Fibroblast of lung (primary cell): Measurements from ENCODE around the gene VPS54. TPM values are rescaled to one million over a fixed set of nuclear protein-coding genes. Genes with fewer than 3 reads are reported as not detected.

Source experiments
- DNase-seq, 2 donors: peaks; one replicate each; pipeline versions ENCODE4 v3.0.0 to v3.0.0-alpha.2; 2010; ENCODE audit warnings: low read depth in 2 of 2
- H2AFZ ChIP-seq: 2 replicates; pipeline ENCODE4 v1.5.1; 2012; ENCODE audit warnings: low read length, control low read depth, inconsistent platforms
- H3K27ac ChIP-seq: 2 replicates; pipeline ENCODE4 v1.5.1; 2011; ENCODE audit warnings: low read length, control low read depth; ENCODE audit not compliant: insufficient read depth
- H3K27me3 ChIP-seq: 2 replicates; pipeline ENCODE4 v1.5.1; 2011; ENCODE audit warnings: mild to moderate bottlenecking, low read length; ENCODE audit not compliant: control insufficient read depth, insufficient read depth
- H3K36me3 ChIP-seq: 2 replicates; pipeline ENCODE4 v1.5.1; 2011; ENCODE audit warnings: low read length; ENCODE audit not compliant: control insufficient read depth, insufficient read depth
- H3K4me1 ChIP-seq: 2 replicates; pipeline ENCODE4 v1.5.1; 2011; ENCODE audit warnings: low read length; ENCODE audit not compliant: control insufficient read depth, insufficient read depth; ENCODE audit errors: extremely low read depth
- H3K4me2 ChIP-seq: 2 replicates; pipeline ENCODE4 v1.5.1; 2011; ENCODE audit warnings: low read length, control low read depth; ENCODE audit not compliant: insufficient read depth; ENCODE audit errors: extremely low read depth
- H3K4me3 ChIP-seq, 4 experiments: fragments of 200-600 bp in 1 of 4; sonication (generic) in 1 of 4; replicated peaks in 1 of 4; 2 replicates each; pipeline ENCODE4 v1.5.1; 2011 to 2016; ENCODE audit warnings: low read length in 4 of 4, low read depth in 3 of 4, mild to moderate bottlenecking in 3 of 4, control low read depth in 2 of 4, inconsistent platforms in 1 of 4, mixed read lengths in 1 of 4; ENCODE audit not compliant: insufficient read depth in 1 of 4; ENCODE audit errors: control extremely low read depth in 1 of 4
- H3K79me2 ChIP-seq: 2 replicates; pipeline ENCODE4 v1.5.1; 2012; ENCODE audit warnings: mild to moderate bottlenecking, low read length, inconsistent platforms; ENCODE audit not compliant: control insufficient read depth, insufficient read depth
- H3K9ac ChIP-seq: 2 replicates; pipeline ENCODE4 v1.5.1; 2011; ENCODE audit warnings: mild to moderate bottlenecking, low read length, control low read depth; ENCODE audit not compliant: insufficient read depth
- H3K9me3 ChIP-seq: 2 replicates; pipeline ENCODE4 v1.5.1; 2012; ENCODE audit warnings: low read depth, low read length; ENCODE audit not compliant: control insufficient read depth, insufficient read depth
- H4K20me1 ChIP-seq: 2 replicates; pipeline ENCODE4 v1.5.1; 2011; ENCODE audit warnings: low read length; ENCODE audit not compliant: control insufficient read depth, insufficient read depth; ENCODE audit errors: extremely low read depth
- CTCF ChIP-seq, 2 donors: IDR thresholded peaks in 1 of 2; conservative IDR thresholded peaks in 1 of 2; 1 replicate in 1 of 2; 2 replicates in 1 of 2; pipeline ENCODE4 v1.5.1; 2011 to 2012; ENCODE audit warnings: low read length in 2 of 2, control low read depth in 1 of 2, inconsistent platforms in 1 of 2, low read depth in 1 of 2, mild to moderate bottlenecking in 1 of 2
- EZH2 ChIP-seq: IDR thresholded peaks from 2 replicates; pipeline ENCODE4 v1.5.1; 2012; ENCODE audit warnings: low read length, control low read depth, mild to moderate bottlenecking; ENCODE audit errors: missing control alignments
- polyA plus RNA-seq, 2 donors: library from polyadenylated mRNA; depleted of rRNA in 1 of 2; stranded (reverse) in 1 of 2; unstranded in 1 of 2; fragments of >200 nt; gene quantifications; 2 replicates each; pipeline ENCODE4 v1.2.1, GENCODE V29; 2011 to 2012; ENCODE audit warnings: missing spikeins in 1 of 2
- total RNA-seq: library from RNA; depleted of rRNA; stranded (reverse); fragments of >200 nt; gene quantifications from 2 replicates; pipeline ENCODE4 v1.2.1, GENCODE V29; 2014

The VPS54 gene
- total and polyA plus RNA-seq, 2 donors (not counting 1 experiment from before 2014, with no cell fraction given), result 18.4 to 29.7 TPM

DNA sequence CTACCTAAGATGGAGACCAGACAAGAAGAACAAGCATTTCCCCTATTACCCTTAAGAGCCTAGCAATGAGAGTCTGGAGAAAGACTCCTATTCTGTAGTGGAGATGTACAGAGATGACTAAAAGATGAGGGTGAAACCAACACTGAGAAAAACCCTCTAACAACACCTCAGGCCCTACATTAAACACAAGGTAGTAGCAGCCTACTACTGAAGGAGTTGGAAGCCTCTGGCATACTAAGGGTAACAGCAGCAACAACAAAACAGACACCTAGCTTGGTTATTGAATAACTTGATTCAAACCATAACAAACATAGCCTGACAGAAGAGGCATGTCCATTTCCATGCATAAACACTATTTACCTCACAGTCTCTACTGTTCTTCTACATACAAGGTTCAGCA is 117.1 kb downstream of the VPS54 start:
- Histone ChIP-seq H3K36me3 (peaks cover 3% of the 10 kb centered on the region), H3K4me3 (no peak overlapping the region), H3K79me2 (no peaks in the 10 kb centered on the region), H3K9ac (no peak overlapping the region), H3K27ac (no peak overlapping the region), H3K9me3 (no peaks in the 10 kb centered on the region), H3K4me2 (no peak overlapping the region), H2AFZ (no peak overlapping the region), H3K4me1 (no peaks in the 10 kb centered on the region), H4K20me1 (no peaks in the 10 kb centered on the region), H3K27me3 (no peaks in the 10 kb centered on the region)
- no peak for DNase-seq
- TF ChIP-seq EZH2 (no peak), CTCF (conservative IDR thresholded peaks at IDR 0.05 in 1 of 2, IDR thresholded peaks at IDR 0.05 in 1 of 2; ENCODE audit: low read depth in 1 of 2, low read length in 2 of 2) (no peak)

- Histone ChIP-seq H3K27me3 (no peaks in the 10 kb centered on the region), H3K36me3 (peaks cover 3% of the 10 kb centered on the region), H3K9ac (no peak overlapping the region), H2AFZ (no peak overlapping the region), H4K20me1 (no peaks in the 10 kb centered on the region), H3K4me1 (no peaks in the 10 kb centered on the region), H3K9me3 (no peaks in the 10 kb centered on the region), H3K27ac (no peak overlapping the region), H3K4me3 (no peak overlapping the region), H3K79me2 (no peaks in the 10 kb centered on the region), H3K4me2 (no peak overlapping the region)
- TF ChIP-seq CTCF (conservative IDR thresholded peaks at IDR 0.05 in 1 of 2, IDR thresholded peaks at IDR 0.05 in 1 of 2; ENCODE audit: low read depth in 1 of 2, low read length in 2 of 2) (no peak), EZH2 (no peak)
- DNase-seq, result no peak
Observed at GRCh38 chr2:63899639-63900038, 119.6 kb downstream of the VPS54 start.

DNA sequence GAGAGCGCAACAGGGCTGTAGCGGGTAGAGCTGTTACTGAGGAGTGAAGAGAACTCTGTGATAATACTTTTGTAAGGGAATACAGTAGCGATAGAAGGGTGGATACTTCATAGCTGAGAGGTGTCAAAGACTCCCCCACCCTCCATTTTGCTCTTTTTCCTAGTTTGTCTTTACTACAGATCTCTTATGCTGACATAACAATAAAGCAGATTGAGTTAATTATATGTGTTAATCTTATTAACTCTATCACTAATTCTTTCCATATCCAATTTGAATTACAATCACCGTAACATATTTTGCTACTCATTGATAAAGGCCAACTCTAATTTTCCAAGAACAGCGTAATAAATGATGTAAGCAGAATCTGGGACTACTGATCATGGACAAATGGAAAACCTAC is 120.4 kb downstream of the VPS54 start:
- Histone ChIP-seq H3K27ac (no peak overlapping the region), H3K36me3 (peaks cover 3% of the 10 kb centered on the region), H3K27me3 (no peaks in the 10 kb centered on the region), H3K4me1 (no peaks in the 10 kb centered on the region), H3K9me3 (no peaks in the 10 kb centered on the region), H3K9ac (no peak overlapping the region), H3K4me3 (no peak overlapping the region), H4K20me1 (no peaks in the 10 kb centered on the region), H2AFZ (no peak overlapping the region), H3K4me2 (no peak overlapping the region), H3K79me2 (no peaks in the 10 kb centered on the region)
- no peak for TF ChIP-seq CTCF (conservative IDR thresholded peaks at IDR 0.05 in 1 of 2, IDR thresholded peaks at IDR 0.05 in 1 of 2; ENCODE audit: low read depth in 1 of 2, low read length in 2 of 2)
- TF ChIP-seq EZH2, result no peak
- DNase-seq, result no peak
